Skeletal muscle tissue (tissue), 4 donors: ENCODE data around the gene PRR19. TPM values are rescaled to one million over a fixed set of nuclear protein-coding genes. Genes with fewer than 3 reads are reported as not detected.
A peak's percentile ranks its signal among the peaks of the same experiment; 100 is the strongest.
"Not testable (repeated sequence)": the region's sequence is repeated elsewhere in the genome, so short reads cannot be mapped to it uniquely, and the experiment has no call there.

ENCODE experiments used
- H3K27ac ChIP-seq: one replicate; pipeline ENCODE4 v1.7.0; 2013; ENCODE audit warnings: mild to moderate bottlenecking, low read depth, low read length, inconsistent platforms
- H3K27me3 ChIP-seq, 3 donors: one replicate each; pipeline ENCODE4 v1.7.0; 2013; ENCODE audit warnings: low read length in 3 of 3; ENCODE audit not compliant: control insufficient read depth in 3 of 3, insufficient read depth in 3 of 3
- H3K36me3 ChIP-seq, 3 donors: one replicate each; pipeline ENCODE4 v1.7.0; 2013; ENCODE audit warnings: low read length in 3 of 3; ENCODE audit not compliant: control insufficient read depth in 3 of 3, insufficient read depth in 3 of 3
- H3K4me1 ChIP-seq, 3 donors: one replicate each; pipeline ENCODE4 v1.7.0; 2013; ENCODE audit warnings: low read length in 3 of 3, mild to moderate bottlenecking in 3 of 3; ENCODE audit not compliant: control insufficient read depth in 3 of 3, insufficient read depth in 3 of 3
- H3K4me3 ChIP-seq, 3 donors: one replicate each; pipeline ENCODE4 v1.7.0; 2013; ENCODE audit warnings: low read length in 3 of 3
- H3K9ac ChIP-seq, 3 donors: one replicate each; pipeline ENCODE4 v1.7.0; 2013; ENCODE audit warnings: low read length in 3 of 3, mild to moderate bottlenecking in 3 of 3, moderate library complexity in 2 of 3, low read depth in 1 of 3
- H3K9me3 ChIP-seq, 3 donors: one replicate each; pipeline ENCODE4 v1.7.0; 2013; ENCODE audit warnings: low read length in 3 of 3; ENCODE audit not compliant: control insufficient read depth in 3 of 3
- total RNA-seq: library from RNA; depleted of rRNA; stranded (reverse); fragments of >200 nt; gene quantifications from one replicate; pipeline ENCODE4 v1.2.3, GENCODE V29; 2014
- donor health status: Osteomylitis.

The PRR19 gene
- total RNA-seq, 1 donor from 2014 or later, result not detected

GRCh38 chr19:42261763-42262162, 40.2 kb upstream of the PRR19 start:
- Histone ChIP-seq H3K9ac (no peak overlapping the region), H3K36me3 (no peaks in the 10 kb centered on the region), H3K27ac (no peak overlapping the region)

GRCh38 chr19:42266105-42266504, 35.8 kb upstream of the PRR19 start:
- not testable (repeated sequence) for H3K9ac ChIP-seq, H3K9me3 ChIP-seq, H3K27ac ChIP-seq, H3K27me3 ChIP-seq, H3K36me3 ChIP-seq, H3K4me3 ChIP-seq
- peaks cover 21 to 23% (median 23%) of the 10 kb centered on the region in 3 donors for H3K4me1 ChIP-seq

More at GRCh38 chr19:42261763-42262162, 40.2 kb upstream of the PRR19 start:
- H3K4me3 ChIP-seq, result no peak overlapping the region
- no peaks in the 10 kb centered on the region for H3K4me1 ChIP-seq
- H3K9me3 ChIP-seq, result no peaks in the 10 kb centered on the region
- H3K27me3 ChIP-seq, result peaks cover 0 to 4% (median 2%) of the 10 kb centered on the region in 3 donors

GRCh38 chr19:42266928-42267603, 34.9 kb upstream of the PRR19 start:
- H3K9me3 ChIP-seq, H3K36me3 ChIP-seq, H3K27me3 ChIP-seq, H3K4me3 ChIP-seq: not testable (repeated sequence)
- Histone ChIP-seq H3K27ac (peak overlapping the region; percentile 99), H3K9ac (peak overlapping the region in 1 of 3 donors; percentile 96), H3K4me1 (peaks cover 29 to 33% (median 31%) of the 10 kb centered on the region in 3 donors)

- Histone ChIP-seq H3K4me3 (peak overlapping the region; percentile 71 to 87 (median 87)), H3K9me3 (no peaks in the 10 kb centered on the region), H3K9ac (peak overlapping the region; percentile 83 to 99 (median 96)), H3K36me3 (peaks cover 4 to 12% (median 4%) of the 10 kb centered on the region in 3 donors), H3K27me3 (no peaks in the 10 kb centered on the region), H3K27ac (peak overlapping the region; percentile 99), H3K4me1 (peaks cover 29 to 38% (median 36%) of the 10 kb centered on the region in 3 donors)
Measured at GRCh38 chr19:42267644-42268141, 34.2 kb upstream of the PRR19 start.

GRCh38 chr19:42268142-42268703, 33.7 kb upstream of the PRR19 start:
- H3K9me3 ChIP-seq, result no peaks in the 10 kb centered on the region
- H3K27me3 ChIP-seq, result no peaks in the 10 kb centered on the region
- peak overlapping the region; percentile 94 to 99 (median 98) for H3K9ac ChIP-seq
- H3K4me3 ChIP-seq, result peak overlapping the region; percentile 82 to 93 (median 91)
- peak overlapping the region; percentile 99 for H3K27ac ChIP-seq
- H3K4me1 ChIP-seq, result peaks cover 29 to 40% (median 38%) of the 10 kb centered on the region in 3 donors
- peaks cover 4 to 17% (median 7%) of the 10 kb centered on the region in 3 donors for H3K36me3 ChIP-seq

GRCh38 chr19:42268704-42269477, 33.0 kb upstream of the PRR19 start, which contains the start of gene CIC:
Gene CIC, plus strand, starts transcription at chr19:42269252. Its CDS starts 2,532 bp downstream, at chr19:42271784.
- H3K4me1 ChIP-seq, result peaks cover 29 to 42% (median 38%) of the 10 kb centered on the region in 3 donors
- peak within 1 kb of the TSS; percentile 94 to 99 (median 98) for H3K9ac ChIP-seq
- H3K36me3 ChIP-seq, result peaks cover 10 to 24% (median 13%) of the 10 kb centered on the region in 3 donors
- no peaks in the 10 kb centered on the region for H3K9me3 ChIP-seq
- H3K27me3 ChIP-seq, result no peaks in the 10 kb centered on the region
- H3K4me3 ChIP-seq, result peak within 1 kb of the TSS; percentile 82 to 93 (median 91)
- H3K27ac ChIP-seq, result peak within 1 kb of the TSS; percentile 99

- Histone ChIP-seq H3K4me3 (peak overlapping the region; percentile 75 to 91 (median 76)), H3K4me1 (peaks cover 33 to 48% (median 43%) of the 10 kb centered on the region in 3 donors), H3K9me3 (no peaks in the 10 kb centered on the region), H3K36me3 (peaks cover 18 to 31% (median 20%) of the 10 kb centered on the region in 3 donors), H3K27me3 (no peaks in the 10 kb centered on the region), H3K27ac (peak overlapping the region; percentile 96), H3K9ac (peak overlapping the region; percentile 87 to 94 (median 89))
Measured at GRCh38 chr19:42269478-42270345, 32.2 kb upstream of the PRR19 start.

- Histone ChIP-seq H3K4me1 (peaks cover 39 to 55% (median 51%) of the 10 kb centered on the region in 3 donors), H3K4me3 (peak overlapping the region; percentile 75 to 91 (median 76)), H3K27ac (peak overlapping the region; percentile 96)
Measured at GRCh38 chr19:42270346-42271044, 31.4 kb upstream of the PRR19 start.

More at GRCh38 chr19:42270346-42271044, 31.4 kb upstream of the PRR19 start:
- Histone ChIP-seq H3K36me3 (peaks cover 24 to 35% (median 24%) of the 10 kb centered on the region in 3 donors), H3K9ac (peak overlapping the region; percentile 87 to 94 (median 89)), H3K9me3 (no peaks in the 10 kb centered on the region), H3K27me3 (no peaks in the 10 kb centered on the region)
